ENCODE data around the gene CFLAR. TPM values are rescaled to one million over a fixed set of nuclear protein-coding genes. Genes with fewer than 3 reads are reported as not detected.
A peak's percentile ranks its signal among the peaks of the same experiment; 100 is the strongest.
"Not testable (repeated sequence)": the region's sequence is repeated elsewhere in the genome, so short reads cannot be mapped to it uniquely, and the experiment has no call there.

Gene CFLAR
- polyA plus RNA-seq, 1 donor = 39.6 TPM

GRCh38 chr2:201149064-201149820 lies 33.3 kb downstream of the CFLAR start:
- DNase-seq (ENCODE audit: low read depth) = no peak

GRCh38 chr2:201149821-201150165 lies 33.8 kb downstream of the CFLAR start:
- not testable (repeated sequence) for DNase-seq (ENCODE audit: low read depth)

- DNase-seq (ENCODE audit: low read depth) = no peak
Measured at GRCh38 chr2:201150454-201151020, 34.6 kb downstream of the CFLAR start.

GRCh38 chr2:201151127-201151981 lies 35.4 kb downstream of the CFLAR start:
- DNase-seq (ENCODE audit: low read depth) = no peak

GRCh38 chr2:201152517-201152916 lies 36.6 kb downstream of the CFLAR start:
- DNase-seq (ENCODE audit: low read depth) = no peak

- no peak for DNase-seq (ENCODE audit: low read depth)
Measured at GRCh38 chr2:201152999-201153815, 37.2 kb downstream of the CFLAR start.

- no peak for DNase-seq (ENCODE audit: low read depth)
Measured at GRCh38 chr2:201154615-201155399, 38.8 kb downstream of the CFLAR start.

GRCh38 chr2:201156036-201156435 lies 40.1 kb downstream of the CFLAR start:
- no peak for DNase-seq (ENCODE audit: low read depth)

- DNase-seq (ENCODE audit: low read depth) = no peak
Measured at GRCh38 chr2:201156640-201157039, 40.7 kb downstream of the CFLAR start.

GRCh38 chr2:201157694-201158093 lies 41.7 kb downstream of the CFLAR start:
- DNase-seq (ENCODE audit: low read depth) = no peak

GRCh38 chr2:201158111-201158929 lies 42.4 kb downstream of the CFLAR start:
- peak; percentile 35 for DNase-seq (ENCODE audit: low read depth)

- no peak for DNase-seq (ENCODE audit: low read depth)
Measured at GRCh38 chr2:201164166-201164565, 48.2 kb downstream of the CFLAR start.

GRCh38 chr2:201167546-201167945 lies 51.6 kb downstream of the CFLAR start:
- DNase-seq (ENCODE audit: low read depth) = no peak

GRCh38 chr2:201168496-201168895 lies 52.5 kb downstream of the CFLAR start:
- DNase-seq (ENCODE audit: low read depth) = not testable (repeated sequence)

GRCh38 chr2:201171259-201171814 lies 55.4 kb downstream of the CFLAR start:
- DNase-seq (ENCODE audit: low read depth) = no peak

GRCh38 chr2:201172279-201172678 lies 56.3 kb downstream of the CFLAR start:
- DNase-seq (ENCODE audit: low read depth) = no peak

- DNase-seq (ENCODE audit: low read depth) = no peak
Measured at GRCh38 chr2:201174687-201175086, 58.7 kb downstream of the CFLAR start.

- DNase-seq (ENCODE audit: low read depth) = no peak
Measured at GRCh38 chr2:201176081-201176481, 60.1 kb downstream of the CFLAR start.

GRCh38 chr2:201180010-201180409 lies 64.0 kb downstream of the CFLAR start:
- no peak for DNase-seq (ENCODE audit: low read depth)
